Natural killer cell (primary cell): ENCODE measurements around the gene BDH1. TPM values are rescaled to one million over a fixed set of nuclear protein-coding genes. Genes with fewer than 3 reads are reported as not detected.

ENCODE experiments used
- ATAC-seq, 3 donors: fragments of 150-1000 bp in 2 of 3; fragments of 200-7000 bp in 1 of 3; cut with Tn5 transposase; 1 replicate in 1 of 3; 2 replicates in 2 of 3; pipeline ENCODE4 v1.10.0; 2021; ENCODE audit warnings: mild to moderate bottlenecking in 2 of 3, moderate library complexity in 2 of 3
- DNase-seq, 2 donors: peaks; one replicate each; pipeline versions ENCODE4 v3.0.0 to v3.0.0-alpha.2; 2013 to 2021; ENCODE audit warnings: mixed read lengths in 1 of 2
- H3K27ac ChIP-seq: one replicate; pipeline ENCODE4 v1.5.1; 2013; ENCODE audit warnings: mild to moderate bottlenecking, low read length
- H3K27me3 ChIP-seq: one replicate; pipeline ENCODE4 v1.6.1; 2013; ENCODE audit warnings: low read length; ENCODE audit not compliant: control insufficient read depth, insufficient read depth
- H3K36me3 ChIP-seq: one replicate; pipeline ENCODE4 v1.6.1; 2013; ENCODE audit warnings: low read length; ENCODE audit not compliant: control insufficient read depth, insufficient read depth
- H3K4me1 ChIP-seq: one replicate; pipeline ENCODE4 v1.6.1; 2013; ENCODE audit warnings: low read length; ENCODE audit not compliant: control insufficient read depth, insufficient read depth
- H3K4me3 ChIP-seq: one replicate; pipeline ENCODE4 v1.5.1; 2013; ENCODE audit warnings: low read length
- H3K9me3 ChIP-seq: one replicate; pipeline ENCODE4 v1.6.1; 2013; ENCODE audit warnings: low read length; ENCODE audit not compliant: control insufficient read depth, insufficient read depth
- H3K27ac Mint-ChIP-seq, 2 donors: one replicate each; pipeline ENCODE4 v1.8.0; 2022; ENCODE audit warnings: mild to moderate bottlenecking in 2 of 2, mixed read lengths in 2 of 2, moderate library complexity in 1 of 2
- H3K27me3 Mint-ChIP-seq, 2 donors: one replicate each; pipeline ENCODE4 v1.8.0; 2022; ENCODE audit warnings: low read depth in 2 of 2, mixed read lengths in 2 of 2
- H3K36me3 Mint-ChIP-seq: one replicate; pipeline ENCODE4 v1.8.0; 2022; ENCODE audit warnings: mixed read lengths
- H3K4me1 Mint-ChIP-seq, 2 donors: one replicate each; pipeline ENCODE4 v1.8.0; 2022; ENCODE audit warnings: mixed read lengths in 2 of 2
- H3K4me3 Mint-ChIP-seq: one replicate; pipeline ENCODE4 v1.8.0; 2022; ENCODE audit warnings: mild to moderate bottlenecking, moderate library complexity, mixed read lengths
- H3K9me3 Mint-ChIP-seq, 2 donors: one replicate each; pipeline ENCODE4 v1.8.0; 2022; ENCODE audit warnings: mixed read lengths in 2 of 2
- CTCF ChIP-seq: fragments of 200-600 bp; IDR thresholded peaks from one replicate; pipeline ENCODE4 v1.8.0; 2022; ENCODE audit warnings: antibody characterized with exemption
- WGBS: methylation state at CpG from one replicate; pipeline ENCODE4 v1.1.7; 2013; ENCODE audit warnings: missing lambda C conversion rate; ENCODE audit not compliant: insufficient coverage; 5-methylcytosine and 5-hydroxymethylcytosine counted together
- intact Hi-C: fragments of 100-400 bp; cut with micrococcal nuclease; formaldehyde crosslinking; loops from one replicate; pipeline ENCODE4 v1.14.2; 2022
- total RNA-seq, 4 donors: library from RNA; stranded (reverse); fragments of 120-200 nt in 1 of 4; gene quantifications; one replicate each; pipeline versions ENCODE4 v1.2.3 to v1.2.4, GENCODE V29; 2013 to 2022

The BDH1 gene
- total RNA-seq, 3 donors from 2014 or later (not counting 1 experiment from before 2014, with no cell fraction given): 14.0 to 24.5 (median 17.4) TPM

- DNase-seq: no peak
- no peak for TF ChIP-seq CTCF
- Histone ChIP-seq H3K4me3 (no peak overlapping the region), H3K27ac (no peak overlapping the region), H3K4me1 (no peaks in the 10 kb centered on the region), H3K9me3 (no peaks in the 10 kb centered on the region), H3K27me3 (no peaks in the 10 kb centered on the region), H3K36me3 (no peaks in the 10 kb centered on the region)
- ATAC-seq: no peak
- Mint-ChIP-seq H3K4me3 (no peak overlapping the region), H3K4me1 (no peaks in the 10 kb centered on the region), H3K36me3 (no peaks in the 10 kb centered on the region), H3K9me3 (no peaks in the 10 kb centered on the region), H3K27me3 (peaks cover 4 to 13% of the 10 kb centered on the region in 2 donors), H3K27ac (no peak overlapping the region)
- intact Hi-C loops: no loop called here
- 80% methylated on average over 4 of the region's 5 CpGs for WGBS
These were observed 60.3 kb downstream of the BDH1 start for GRCh38 chr3:197495499-197495898.

- no peak for DNase-seq
- no peaks in the 10 kb centered on the region for H3K36me3 ChIP-seq
These were observed 60.7 kb downstream of the BDH1 start for GRCh38 chr3:197495059-197495455.

GRCh38 chr3:197494366-197495058, 61.3 kb downstream of the BDH1 start:
- Mint-ChIP-seq H3K27ac (no peak overlapping the region), H3K27me3 (peaks cover 9 to 13% of the 10 kb centered on the region in 2 donors), H3K4me1 (no peaks in the 10 kb centered on the region), H3K9me3 (no peaks in the 10 kb centered on the region), H3K36me3 (no peaks in the 10 kb centered on the region), H3K4me3 (no peak overlapping the region)
- intact Hi-C loops: no loop called here
- no peak for TF ChIP-seq CTCF
- 84% methylated on average over 10 of the region's 10 CpGs for WGBS
- H3K9me3 ChIP-seq: no peaks in the 10 kb centered on the region
- no peak for DNase-seq
- ATAC-seq: no peak
- no peaks in the 10 kb centered on the region for H3K27me3 ChIP-seq
- H3K36me3 ChIP-seq: no peaks in the 10 kb centered on the region
- no peak overlapping the region for H3K27ac ChIP-seq
- no peak overlapping the region for H3K4me3 ChIP-seq
- no peaks in the 10 kb centered on the region for H3K4me1 ChIP-seq

More at GRCh38 chr3:197495059-197495455, 60.7 kb downstream of the BDH1 start:
- WGBS: 70% methylated on average over 8 of the region's 8 CpGs
- TF ChIP-seq CTCF: no peak
- Mint-ChIP-seq H3K27me3 (peaks cover 8 to 13% of the 10 kb centered on the region in 2 donors), H3K4me3 (no peak overlapping the region), H3K4me1 (no peaks in the 10 kb centered on the region), H3K36me3 (no peaks in the 10 kb centered on the region), H3K27ac (no peak overlapping the region), H3K9me3 (no peaks in the 10 kb centered on the region)
- Histone ChIP-seq H3K27ac (no peak overlapping the region), H3K27me3 (no peaks in the 10 kb centered on the region), H3K4me1 (no peaks in the 10 kb centered on the region), H3K9me3 (no peaks in the 10 kb centered on the region), H3K4me3 (no peak overlapping the region)
- intact Hi-C loops: no loop called here
- no peak for ATAC-seq

GRCh38 chr3:197493049-197493448, 62.7 kb downstream of the BDH1 start:
- no peak overlapping the region for H3K27ac ChIP-seq
- H3K9me3 Mint-ChIP-seq: no peaks in the 10 kb centered on the region
- no peaks in the 10 kb centered on the region for H3K27me3 ChIP-seq
- no peak for TF ChIP-seq CTCF
- intact Hi-C loops: no loop called here
- H3K4me3 Mint-ChIP-seq: no peak overlapping the region
- no peaks in the 10 kb centered on the region for H3K9me3 ChIP-seq
- no peak overlapping the region for H3K4me3 ChIP-seq
- no peaks in the 10 kb centered on the region for H3K36me3 ChIP-seq
- no peaks in the 10 kb centered on the region for H3K36me3 Mint-ChIP-seq
- WGBS: 81% methylated on average over 3 of the region's 5 CpGs
- no peaks in the 10 kb centered on the region for H3K4me1 ChIP-seq
- H3K4me1 Mint-ChIP-seq: no peaks in the 10 kb centered on the region
- H3K27me3 Mint-ChIP-seq: peaks cover 9 to 13% of the 10 kb centered on the region in 2 donors
- ATAC-seq (no peak), DNase-seq (no peak)
- no peak overlapping the region for H3K27ac Mint-ChIP-seq
